GM04503 (cell line): ENCODE results near the gene ITGA4.

ENCODE experiments used
- DNase-seq: peaks from one replicate; pipeline ENCODE4 v3.0.0-alpha.2; 2012; ENCODE audit warnings: low read depth

Gene ITGA4

GRCh38 chr2:181515719-181516118, 58.5 kb downstream of the ITGA4 start:
- DNase-seq: no peak

GRCh38 chr2:181516992-181517391, 59.8 kb downstream of the ITGA4 start:
- DNase-seq: no peak

DNA sequence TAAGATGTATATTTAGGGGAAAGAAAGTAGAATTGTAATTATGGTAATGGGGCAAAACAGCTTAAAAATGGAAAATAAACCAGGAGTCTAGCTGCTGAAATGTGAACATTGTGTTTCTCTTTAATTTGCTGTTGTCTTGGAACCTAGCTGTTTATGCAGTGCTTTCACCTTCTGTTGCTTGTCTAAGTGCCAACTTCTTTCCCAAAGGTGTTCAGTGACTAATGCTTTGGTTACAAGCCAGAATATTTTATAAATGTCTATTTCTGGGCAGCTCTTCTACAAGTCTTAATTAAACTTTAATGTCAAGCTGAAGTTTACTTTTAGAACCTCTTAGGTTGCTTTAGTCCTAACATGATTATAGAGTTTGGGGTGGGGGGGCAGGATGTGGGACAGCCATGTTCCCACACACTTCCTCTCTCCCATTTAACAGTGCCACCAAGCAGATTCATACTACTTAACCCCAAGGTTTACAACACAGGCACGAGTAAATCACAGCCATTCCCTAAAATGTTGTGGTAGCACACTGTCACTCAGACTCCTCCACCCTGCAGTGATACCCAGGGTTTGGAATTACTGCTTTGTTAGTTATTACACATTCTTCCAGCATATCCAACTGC, 60.6 kb downstream of the ITGA4 start:
- DNase-seq: no peak

- DNase-seq: no peak
Measured at GRCh38 chr2:181520253-181520652, 63.1 kb downstream of the ITGA4 start.

- DNase-seq: no peak
Measured at GRCh38 chr2:181523756-181524155, 66.6 kb downstream of the ITGA4 start.

- DNase-seq: no peak
Measured at GRCh38 chr2:181526014-181526413, 68.8 kb downstream of the ITGA4 start.

DNA sequence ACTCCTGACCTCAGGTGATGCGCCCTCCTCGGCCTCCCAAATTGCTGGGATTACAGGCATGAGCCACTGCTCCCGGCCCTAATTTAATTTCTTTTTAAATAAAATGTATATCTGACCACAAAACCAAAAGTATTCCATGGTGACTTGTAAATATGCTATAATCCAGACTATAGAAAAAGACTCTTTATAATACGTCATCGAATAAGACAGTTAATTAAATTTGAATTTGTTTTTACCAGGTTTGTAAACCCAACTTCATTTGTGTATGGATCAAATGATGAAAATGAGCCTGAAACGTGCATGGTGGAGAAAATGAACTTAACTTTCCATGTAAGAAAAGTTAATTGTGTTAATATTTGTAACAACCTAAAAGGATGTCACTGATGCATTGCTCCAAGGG, 69.9 kb downstream of the ITGA4 start:
- no peak for DNase-seq

DNA sequence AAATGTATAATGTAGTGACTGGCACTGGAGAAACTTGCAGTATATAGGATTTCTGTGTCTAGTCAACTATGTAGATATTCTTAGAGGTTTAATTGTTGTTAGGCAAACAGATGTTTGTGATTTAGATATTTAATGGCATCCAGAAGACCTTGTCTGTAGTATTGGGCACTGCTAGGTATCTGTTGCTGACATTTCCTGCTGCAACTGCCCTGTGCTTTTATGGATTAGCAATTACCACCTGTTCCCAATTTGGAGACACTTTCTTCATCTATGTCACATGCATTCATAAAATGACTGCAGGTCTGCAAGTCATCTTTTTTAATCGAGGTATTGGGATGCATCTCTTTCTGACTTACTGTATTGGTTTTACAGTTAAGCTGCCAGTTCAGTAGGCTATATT, 71.3 kb downstream of the ITGA4 start:
- no peak for DNase-seq

DNA sequence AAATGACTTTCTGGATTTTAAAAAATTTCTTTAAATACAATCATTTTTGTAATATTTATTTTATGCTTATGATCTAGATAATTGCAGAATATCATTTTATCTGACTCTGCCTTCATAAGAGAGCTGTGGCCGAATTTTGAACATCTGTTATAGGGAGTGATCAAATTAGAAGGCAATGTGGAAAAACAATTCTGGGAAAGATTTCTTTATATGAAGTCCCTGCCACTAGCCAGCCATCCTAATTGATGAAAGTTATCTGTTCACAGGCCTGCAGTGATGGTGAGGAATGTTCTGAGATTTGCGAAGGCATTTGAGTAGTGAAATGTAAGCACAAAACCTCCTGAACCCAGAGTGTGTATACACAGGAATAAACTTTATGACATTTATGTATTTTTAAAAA, 79.5 kb downstream of the ITGA4 start:
- no peak for DNase-seq

- no peak for DNase-seq
Measured at GRCh38 chr2:181540421-181540820, 83.2 kb downstream of the ITGA4 start.

- no peak for DNase-seq
Measured at GRCh38 chr2:181542170-181542569, 85.0 kb downstream of the ITGA4 start.

- DNase-seq: no peak
Measured at GRCh38 chr2:181546086-181546485, 88.9 kb downstream of the ITGA4 start.

GRCh38 chr2:181552808-181553207, 95.6 kb downstream of the ITGA4 start:
- no peak for DNase-seq

DNA sequence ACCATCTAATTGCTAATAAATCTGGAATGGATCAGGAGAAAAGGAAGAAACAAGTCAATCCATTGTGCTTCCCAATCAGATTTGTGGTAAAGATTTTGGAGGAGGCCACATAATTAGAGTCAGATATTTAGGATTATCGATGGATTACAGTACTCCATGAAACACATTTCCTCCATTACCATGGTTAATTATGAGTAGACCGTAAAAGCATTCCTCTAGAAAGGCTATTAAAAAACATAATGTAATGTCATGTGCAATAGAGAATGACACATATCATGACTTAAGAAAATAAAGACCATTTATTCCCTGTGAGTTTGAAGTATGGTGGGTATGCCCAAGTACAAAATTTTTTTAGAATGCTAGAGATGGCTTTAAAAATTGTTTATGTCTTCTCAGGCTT, 96.1 kb downstream of the ITGA4 start:
- no peak for DNase-seq

DNA sequence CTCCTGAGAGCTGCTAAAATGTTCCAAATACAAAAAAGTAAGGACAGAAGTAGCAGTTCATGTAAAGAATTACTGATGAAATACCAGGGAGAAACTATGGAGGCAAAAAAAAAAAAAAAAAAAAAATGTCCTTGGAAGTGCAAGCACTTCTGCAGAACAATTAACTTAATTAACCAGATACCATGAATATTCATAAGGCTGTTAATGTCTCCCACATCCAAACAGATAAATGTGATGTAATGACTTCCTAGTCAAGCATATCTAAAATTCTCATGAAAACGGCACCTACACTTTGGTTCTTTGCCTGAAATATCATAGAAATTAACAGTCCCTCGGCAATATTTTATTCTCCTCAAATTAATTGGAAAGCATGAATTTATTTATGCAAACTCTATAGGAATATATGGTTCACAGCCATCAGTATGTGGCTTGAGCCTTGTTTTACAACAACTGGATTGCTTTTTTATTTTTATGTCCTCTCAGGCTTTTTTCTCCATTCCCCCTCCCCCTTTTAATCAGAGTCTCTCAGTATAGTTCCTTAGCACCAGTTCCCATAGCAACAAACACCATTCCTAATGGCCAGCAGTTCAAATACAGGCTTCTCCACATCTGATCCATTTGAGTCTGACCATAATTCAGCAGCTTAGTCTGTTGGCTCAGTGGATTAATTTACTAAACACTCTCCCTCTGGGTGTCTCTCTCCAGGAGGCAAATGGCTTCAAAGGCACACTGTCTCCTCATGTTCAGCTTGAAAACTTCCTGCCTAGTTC, 97.1 kb downstream of the ITGA4 start:
- no peak for DNase-seq

- DNase-seq: no peak
Measured at GRCh38 chr2:181558371-181558770, 101.2 kb downstream of the ITGA4 start.

- DNase-seq: peak; percentile 11
Measured at GRCh38 chr2:181563101-181563692, 106.0 kb downstream of the ITGA4 start.

DNA sequence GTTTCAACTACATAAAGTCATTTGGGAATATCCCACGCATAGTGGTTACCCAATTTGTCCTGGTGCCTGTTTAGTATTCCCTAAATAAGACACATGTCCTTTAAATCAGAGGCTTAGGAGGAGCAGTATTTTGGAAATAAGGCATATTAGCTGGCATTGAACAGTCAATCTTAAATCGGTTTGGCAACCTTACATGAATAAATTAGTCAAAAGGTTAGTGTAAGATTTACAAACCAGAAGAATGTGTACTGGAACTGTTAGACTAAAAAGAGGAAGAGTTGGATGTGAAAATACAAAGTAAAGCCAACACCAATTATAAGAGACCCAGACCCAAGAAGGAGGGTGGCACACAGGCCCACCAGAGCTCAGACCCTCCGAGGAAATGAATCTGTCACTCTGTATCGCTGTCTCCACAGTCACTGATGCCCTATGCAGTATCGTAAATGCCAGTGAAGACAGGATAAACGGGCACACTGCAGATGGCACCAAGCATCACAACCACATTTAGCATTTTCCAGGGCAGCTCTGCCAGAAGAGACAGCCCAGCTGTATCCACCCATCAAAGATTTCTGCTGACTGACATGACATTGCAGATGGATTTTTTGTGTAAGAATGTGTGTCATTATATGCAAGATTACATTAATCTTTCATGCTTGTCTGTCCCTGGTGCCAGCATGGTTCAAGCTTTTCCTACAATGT, 109.3 kb downstream of the ITGA4 start:
- no peak for DNase-seq

DNA sequence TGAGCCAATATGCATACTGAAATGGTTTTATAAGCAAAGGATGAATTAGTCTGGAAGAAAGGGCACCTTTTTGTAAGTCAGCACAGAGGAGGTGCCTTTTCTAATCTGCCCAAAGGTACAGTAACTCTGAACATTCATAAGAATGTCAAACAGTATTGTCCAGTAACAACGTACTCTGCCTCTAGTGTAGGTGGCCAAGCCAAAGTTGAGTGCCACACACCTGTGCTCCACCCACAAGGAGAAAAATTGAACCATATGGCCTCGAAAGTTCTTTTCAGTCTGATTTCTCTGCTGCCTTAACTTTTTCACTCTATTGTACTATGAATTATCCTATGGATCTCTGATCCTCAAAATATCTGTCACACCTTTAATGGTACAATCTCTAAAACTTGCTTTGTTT, 112.9 kb downstream of the ITGA4 start:
- DNase-seq: no peak

- DNase-seq: no peak
Measured at GRCh38 chr2:181570833-181571661, 113.9 kb downstream of the ITGA4 start.

DNA sequence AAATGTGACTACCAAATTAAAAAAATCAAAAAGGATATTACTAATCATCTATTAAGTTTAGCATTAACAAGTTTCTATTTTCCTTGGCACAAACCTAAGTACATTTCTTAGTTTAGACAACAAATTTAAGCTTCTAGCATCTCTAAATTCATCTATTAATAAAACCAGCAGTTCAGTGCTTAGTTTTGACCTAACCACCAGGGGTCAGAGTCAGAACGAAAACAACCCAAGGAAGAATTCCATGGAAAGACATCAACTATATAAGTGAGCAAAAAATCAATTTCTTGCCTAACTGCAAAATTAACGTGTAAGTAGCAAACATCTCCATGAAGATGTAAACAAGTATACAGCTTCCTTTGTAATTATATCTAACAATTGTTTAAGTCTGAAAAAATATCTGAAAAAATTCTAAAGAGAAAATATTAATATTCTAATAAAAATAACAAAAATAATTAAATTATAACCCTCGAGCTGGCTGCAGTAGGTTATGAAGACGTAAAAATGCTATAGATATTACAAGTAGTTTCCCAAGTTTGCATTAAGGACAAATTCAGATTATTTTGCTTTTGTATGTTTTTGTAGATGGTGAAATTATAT, 116.1 kb downstream of the ITGA4 start:
- no peak for DNase-seq

- DNase-seq: no peak
Measured at GRCh38 chr2:181574321-181574720, 117.1 kb downstream of the ITGA4 start.
